Measurements from ENCODE around the gene SCNM1.
"Not testable (repeated sequence)": the region's sequence is repeated elsewhere in the genome, so short reads cannot be mapped to it uniquely, and the experiment has no call there.

Gene SCNM1

DNA sequence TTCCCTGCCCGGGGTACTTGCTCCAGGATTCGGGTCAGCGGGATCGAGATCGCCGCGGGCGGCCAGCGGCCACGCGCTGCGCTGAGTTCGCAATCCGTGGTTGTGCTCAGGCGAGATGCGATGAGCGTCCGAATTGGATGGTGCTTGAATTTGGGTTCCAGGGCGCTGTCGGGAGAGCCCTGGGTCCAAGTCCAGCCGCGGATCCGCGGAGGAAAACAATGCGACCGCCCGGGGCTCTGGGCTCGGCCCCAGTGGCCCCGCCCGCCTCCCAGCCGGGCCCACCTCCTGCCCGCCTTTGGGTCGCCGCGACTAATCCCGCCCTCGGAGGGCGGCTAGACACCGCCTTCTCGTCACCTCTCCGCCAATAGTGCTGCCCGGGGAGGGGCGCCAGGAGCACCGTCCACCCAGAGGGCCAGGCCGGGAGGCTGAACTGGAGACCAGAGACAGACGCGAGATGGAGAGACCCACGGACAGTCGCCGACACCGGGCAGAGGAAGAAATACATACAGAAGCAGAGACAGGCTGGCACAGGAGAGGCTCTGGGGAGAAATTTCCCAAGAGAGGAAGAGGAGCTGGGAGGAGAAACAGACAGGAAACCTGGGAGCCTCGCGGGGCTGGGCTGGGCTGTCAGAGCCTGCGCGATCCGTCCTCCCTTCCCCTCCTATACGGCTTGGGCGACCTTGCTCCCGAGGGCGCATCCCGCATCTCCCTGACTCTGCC, 19.4 kb upstream of the SCNM1 start, which contains the start of gene SEMA6C:
TSS of gene SEMA6C (minus strand) at position 220 of the 720 bp plus-strand sequence. CDS start 4,010 bp downstream, outside the sequence.
- in situ Hi-C loops (cut with MboI; ENCODE audit: low sequenced_read_pairs) = no loop called here

DNA sequence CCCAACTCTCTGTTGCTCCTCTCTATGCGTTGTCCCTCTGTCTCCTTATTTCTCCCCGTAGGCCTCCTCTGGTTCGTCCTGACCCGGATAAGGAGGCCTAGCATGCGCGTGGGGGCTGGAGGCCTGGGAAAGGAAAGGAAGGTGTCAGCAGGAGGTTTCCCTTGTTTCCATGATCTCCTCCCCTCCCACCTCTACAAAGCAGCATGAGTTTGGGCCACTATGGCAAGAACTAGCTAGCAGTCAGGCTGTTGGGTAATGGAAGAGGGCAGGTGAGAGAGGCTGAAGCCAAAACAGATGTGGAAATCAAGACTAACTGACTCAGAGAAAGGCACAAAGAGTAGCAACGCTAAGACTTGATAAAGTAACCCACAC, 18.8 kb upstream of the SCNM1 start:
- in situ Hi-C loops (cut with MboI; ENCODE audit: low sequenced_read_pairs) = no loop called here

DNA sequence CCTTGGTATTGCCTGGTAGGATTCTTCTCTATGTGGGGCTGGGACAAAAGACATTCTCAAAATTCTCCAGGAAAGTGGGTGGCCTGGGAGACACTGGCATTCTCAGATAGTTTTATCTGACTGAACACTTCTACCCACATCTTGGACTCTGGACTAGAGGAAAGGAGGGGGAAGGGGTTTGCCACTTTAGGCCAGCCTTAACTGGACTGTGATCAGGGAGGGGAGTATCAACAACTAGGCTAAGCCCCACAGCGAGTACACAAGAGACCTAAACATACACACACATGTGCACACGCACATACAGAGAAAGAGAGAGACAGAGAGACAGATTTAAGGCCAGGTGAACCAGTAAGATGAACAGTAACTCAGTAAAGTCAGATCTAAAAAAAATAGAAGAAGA, 18.3 kb upstream of the SCNM1 start:
- in situ Hi-C loops (cut with MboI; ENCODE audit: low sequenced_read_pairs) = no loop called here

DNA sequence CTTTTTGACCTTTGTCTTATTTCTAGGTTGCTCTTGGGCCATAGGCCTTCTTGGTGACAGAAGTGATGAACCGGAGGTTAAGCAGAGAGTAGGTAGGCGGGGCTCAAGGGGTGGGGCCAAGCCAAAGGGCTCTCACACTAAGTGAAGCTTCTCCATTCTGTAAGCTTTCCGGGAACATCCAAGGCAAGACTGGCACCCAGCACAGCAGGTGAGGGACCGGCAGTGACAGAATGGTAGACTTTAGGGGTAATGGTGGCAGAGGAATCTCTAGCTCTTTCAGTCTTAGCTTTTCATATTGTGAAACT, 9.5 kb upstream of the SCNM1 start, which contains the start of gene TNFAIP8L2:
TSS of gene TNFAIP8L2 (plus strand) at position 135 of the 305 bp plus-strand sequence. CDS start 2,049 bp downstream, outside the sequence.
- in situ Hi-C loops (cut with MboI; ENCODE audit: low sequenced_read_pairs) = no loop called here

GRCh38 chr1:151157067-151157531, 8.8 kb upstream of the SCNM1 start:
- in situ Hi-C loops (cut with MboI; ENCODE audit: low sequenced_read_pairs) = no loop called here

- in situ Hi-C loops (cut with MboI; ENCODE audit: low sequenced_read_pairs) = no loop called here
These were observed 7.6 kb upstream of the SCNM1 start for GRCh38 chr1:151158326-151158725.

GRCh38 chr1:151158751-151159251, 7.1 kb upstream of the SCNM1 start:
- in situ Hi-C loops (cut with MboI; ENCODE audit: low sequenced_read_pairs) = no loop called here

GRCh38 chr1:151159373-151159772, 6.6 kb upstream of the SCNM1 start:
- in situ Hi-C loops (cut with MboI; ENCODE audit: low sequenced_read_pairs) = no loop called here

DNA sequence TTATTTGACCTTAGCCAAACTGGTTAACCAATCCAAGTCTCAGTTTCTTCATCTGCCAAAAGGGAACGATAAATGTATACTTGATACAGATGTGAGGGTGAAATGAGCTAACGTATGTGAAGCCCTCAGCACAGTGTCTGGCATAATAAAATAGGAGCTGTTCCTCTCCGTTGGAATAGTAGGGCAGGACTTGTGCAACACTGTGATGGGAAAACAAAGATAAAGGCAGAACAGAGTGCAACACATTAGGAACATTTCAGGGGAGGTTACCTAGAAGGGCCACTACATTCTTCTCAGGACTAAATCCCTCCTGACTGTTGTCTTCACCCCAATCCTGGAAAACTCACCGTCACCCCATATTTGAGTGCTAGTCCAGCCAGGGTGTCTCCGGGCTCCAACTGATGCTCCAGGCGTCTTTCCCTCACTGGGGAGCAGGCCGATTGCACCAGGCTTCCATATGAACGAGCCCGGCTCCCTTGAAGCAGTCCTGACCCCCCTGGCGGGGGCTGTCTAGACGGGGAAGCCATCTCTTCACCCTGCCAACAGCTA, 1.1 kb upstream of the SCNM1 start:
- in situ Hi-C loops (cut with MboI; ENCODE audit: low sequenced_read_pairs) = no loop called here

DNA sequence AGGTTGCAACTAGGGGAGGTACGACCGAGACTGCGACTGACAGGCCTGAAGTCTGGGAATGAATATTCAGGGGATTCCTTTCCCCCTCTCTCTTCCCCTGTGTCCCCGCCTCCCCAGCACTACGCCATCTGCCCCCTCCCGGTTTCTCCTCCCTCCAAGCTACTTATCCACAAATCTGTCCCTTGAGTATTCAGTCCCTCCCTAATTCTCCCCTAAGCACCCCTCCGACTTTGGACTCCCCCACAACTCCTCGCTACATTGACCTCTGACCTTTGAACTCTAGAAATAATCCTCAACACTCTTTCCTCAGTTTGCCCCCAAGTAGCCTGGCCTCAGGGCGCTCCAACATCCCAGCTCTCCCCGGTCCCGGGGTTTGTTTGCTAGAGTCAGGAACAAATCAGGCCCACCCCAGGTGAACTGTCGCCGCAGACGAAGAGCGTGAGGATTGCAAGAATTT, 635 bp upstream of the SCNM1 start:
- in situ Hi-C loops (cut with MboI; ENCODE audit: low sequenced_read_pairs) = no loop called here

GRCh38 chr1:151166505-151166956, 587 bp downstream of the SCNM1 start:
- in situ Hi-C loops (cut with MboI; ENCODE audit: low sequenced_read_pairs) = no loop called here

DNA sequence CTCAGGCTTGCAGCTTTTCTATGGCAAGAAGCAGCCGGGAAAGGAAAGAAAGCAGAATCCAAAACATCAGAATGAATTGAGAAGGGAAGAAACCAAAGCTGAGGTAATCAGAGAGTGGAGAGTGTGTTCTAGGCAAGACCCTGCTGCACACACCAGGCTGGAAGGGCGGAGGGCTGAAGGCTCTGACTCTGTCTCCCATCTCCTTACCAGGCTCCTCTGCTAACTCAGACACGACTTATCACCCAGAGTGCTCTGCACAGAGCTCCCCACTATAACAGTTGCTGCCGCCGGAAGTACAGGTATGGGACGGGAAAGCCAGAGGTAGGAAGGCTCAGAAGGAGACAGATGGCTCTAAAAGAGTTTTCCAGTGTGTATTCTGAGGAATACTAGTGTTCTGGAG, 1.2 kb downstream of the SCNM1 start:
- in situ Hi-C loops (cut with MboI; ENCODE audit: low sequenced_read_pairs) = no loop called here

DNA sequence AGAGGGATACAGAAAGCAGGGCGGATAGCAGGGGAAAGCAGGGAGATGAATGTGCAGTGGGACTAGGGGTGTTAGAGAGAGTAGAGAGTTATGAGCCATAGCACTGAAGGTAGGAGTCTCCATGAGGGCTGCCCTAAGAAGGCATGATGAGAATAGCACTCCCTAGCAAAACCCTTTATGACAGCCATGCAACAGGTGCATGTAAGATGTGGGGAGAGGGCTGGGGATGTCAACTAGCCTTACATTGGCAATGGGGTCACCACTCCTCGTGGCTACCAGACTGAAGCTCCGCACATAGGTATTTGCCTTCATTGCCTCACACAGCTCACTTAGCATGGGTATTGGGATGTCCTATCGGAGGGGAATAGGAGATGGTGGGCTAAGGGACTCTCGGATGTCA, 5.2 kb downstream of the SCNM1 start:
- in situ Hi-C loops (cut with MboI; ENCODE audit: low sequenced_read_pairs) = no loop called here

DNA sequence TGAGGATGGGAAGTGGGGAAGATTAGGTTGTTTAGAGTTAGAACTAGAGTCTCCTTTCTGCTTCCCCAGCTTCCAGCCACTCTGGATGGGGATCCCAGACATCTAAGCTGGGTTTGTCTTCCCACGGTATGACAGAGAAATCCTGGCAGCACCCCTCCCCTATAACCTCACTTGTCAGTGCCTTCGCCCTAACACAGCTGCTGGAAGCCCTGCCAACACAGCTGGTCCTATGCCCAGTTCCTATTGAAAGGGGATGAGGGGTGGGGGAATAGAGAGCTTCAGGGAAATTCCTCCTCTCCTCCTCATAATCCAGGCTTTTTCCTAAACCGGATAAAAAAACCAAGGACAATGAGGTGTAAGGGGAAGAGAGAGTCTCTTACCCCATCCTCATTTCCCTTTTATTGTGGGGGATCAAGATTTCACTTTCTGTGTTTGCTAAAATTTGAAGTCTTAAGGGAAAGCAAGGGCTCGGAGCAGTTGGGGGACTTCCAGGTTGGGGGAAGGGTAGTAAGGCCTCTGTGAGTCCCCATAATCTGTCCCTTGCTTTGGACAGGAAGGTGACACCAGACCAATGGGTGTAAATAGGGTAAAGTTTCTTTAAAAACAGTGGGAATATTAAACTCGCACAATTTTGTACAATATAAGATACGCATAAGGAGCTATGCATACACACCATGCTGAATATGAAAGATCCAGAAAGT, 9.2 kb downstream of the SCNM1 start:
- in situ Hi-C loops (cut with MboI; ENCODE audit: low sequenced_read_pairs) = no loop called here

DNA sequence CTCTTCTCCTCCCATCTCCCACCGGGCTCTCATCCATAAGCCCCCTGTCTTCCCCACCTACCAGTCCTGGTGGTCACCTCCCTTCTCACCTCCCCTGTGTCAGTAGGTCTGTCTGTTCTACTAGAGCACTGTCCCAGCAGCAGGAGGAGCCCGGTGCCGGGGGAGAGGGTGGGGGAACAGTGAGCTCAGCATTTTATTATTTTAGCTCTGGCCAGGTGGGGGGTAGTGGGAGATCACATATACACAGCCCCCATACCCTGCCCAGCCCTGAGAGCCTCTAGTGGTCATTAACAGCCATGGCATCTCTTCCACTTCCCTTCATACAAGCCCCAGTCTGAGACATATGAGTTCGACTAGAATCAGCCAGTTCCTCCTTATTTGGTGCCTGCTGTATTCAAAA, 9.9 kb downstream of the SCNM1 start, which contains the start of gene TMOD4:
TSS of gene TMOD4 (minus strand) at position 119 of the 400 bp plus-strand sequence. CDS start 1,106 bp downstream, outside the sequence.
- in situ Hi-C loops (cut with MboI; ENCODE audit: low sequenced_read_pairs) = no loop called here

GRCh38 chr1:151176514-151177045, 10.6 kb downstream of the SCNM1 start:
- in situ Hi-C loops (cut with MboI; ENCODE audit: low sequenced_read_pairs) = no loop called here

DNA sequence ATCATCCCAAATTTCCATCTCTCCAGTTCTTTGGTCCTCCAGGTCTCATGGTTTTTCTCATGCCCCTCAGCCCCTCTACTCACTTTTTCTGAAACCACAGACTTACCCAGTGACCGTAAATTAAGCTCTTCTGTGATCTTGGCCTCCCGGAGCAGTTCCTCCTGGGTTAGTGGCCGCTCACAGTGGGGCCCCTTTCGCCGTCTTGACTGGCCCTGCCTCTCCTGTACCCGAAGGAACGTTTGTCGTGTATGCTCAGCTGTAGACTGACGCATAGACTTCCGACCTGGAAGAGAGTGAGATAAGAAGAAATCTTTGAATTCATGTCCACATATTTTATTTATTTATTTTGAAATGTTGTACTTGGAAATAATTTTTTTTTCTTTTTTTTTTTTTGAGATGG, 18.3 kb downstream of the SCNM1 start:
- in situ Hi-C loops (cut with MboI; ENCODE audit: low sequenced_read_pairs) = no loop called here

DNA sequence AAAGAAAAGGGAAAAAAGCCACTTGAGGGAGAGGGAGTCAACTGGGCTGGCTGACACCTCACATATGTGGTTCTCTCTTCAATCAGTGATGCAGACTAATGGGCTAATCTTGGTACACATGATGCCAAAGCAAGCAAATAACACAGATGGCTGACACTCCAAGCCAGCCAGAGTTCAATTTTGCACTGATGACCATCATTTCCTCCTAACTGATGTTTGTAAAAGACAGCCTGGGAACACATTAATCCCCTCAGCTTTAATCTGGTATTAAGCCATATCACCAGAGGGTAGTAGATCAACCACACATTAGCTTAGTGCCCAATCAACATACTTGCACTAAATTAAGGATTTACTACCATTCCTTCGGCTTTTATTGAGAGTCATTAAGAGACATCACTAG, 21.3 kb downstream of the SCNM1 start:
- in situ Hi-C loops (cut with MboI; ENCODE audit: low sequenced_read_pairs) = no loop called here

DNA sequence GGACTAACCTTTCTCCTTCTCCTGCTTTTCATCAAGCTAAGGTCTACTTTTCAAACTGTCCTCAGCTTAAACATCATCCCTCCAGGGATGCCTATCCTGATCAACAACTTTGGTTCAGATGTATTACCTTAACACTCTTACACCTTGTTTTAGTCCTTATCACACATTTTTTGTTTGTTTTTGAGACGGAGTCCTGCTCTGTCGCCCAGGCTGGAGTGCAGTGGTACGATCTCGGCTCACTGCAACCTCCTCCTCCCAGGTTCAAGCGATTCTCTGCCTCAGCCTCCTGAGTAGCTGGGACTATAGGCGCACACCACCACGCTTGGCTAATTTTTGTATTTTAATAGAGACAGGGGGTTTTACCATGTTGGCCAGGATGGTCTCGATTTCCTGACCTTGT, 22.7 kb downstream of the SCNM1 start:
- in situ Hi-C loops (cut with MboI; ENCODE audit: low sequenced_read_pairs) = not testable (repeated sequence)

DNA sequence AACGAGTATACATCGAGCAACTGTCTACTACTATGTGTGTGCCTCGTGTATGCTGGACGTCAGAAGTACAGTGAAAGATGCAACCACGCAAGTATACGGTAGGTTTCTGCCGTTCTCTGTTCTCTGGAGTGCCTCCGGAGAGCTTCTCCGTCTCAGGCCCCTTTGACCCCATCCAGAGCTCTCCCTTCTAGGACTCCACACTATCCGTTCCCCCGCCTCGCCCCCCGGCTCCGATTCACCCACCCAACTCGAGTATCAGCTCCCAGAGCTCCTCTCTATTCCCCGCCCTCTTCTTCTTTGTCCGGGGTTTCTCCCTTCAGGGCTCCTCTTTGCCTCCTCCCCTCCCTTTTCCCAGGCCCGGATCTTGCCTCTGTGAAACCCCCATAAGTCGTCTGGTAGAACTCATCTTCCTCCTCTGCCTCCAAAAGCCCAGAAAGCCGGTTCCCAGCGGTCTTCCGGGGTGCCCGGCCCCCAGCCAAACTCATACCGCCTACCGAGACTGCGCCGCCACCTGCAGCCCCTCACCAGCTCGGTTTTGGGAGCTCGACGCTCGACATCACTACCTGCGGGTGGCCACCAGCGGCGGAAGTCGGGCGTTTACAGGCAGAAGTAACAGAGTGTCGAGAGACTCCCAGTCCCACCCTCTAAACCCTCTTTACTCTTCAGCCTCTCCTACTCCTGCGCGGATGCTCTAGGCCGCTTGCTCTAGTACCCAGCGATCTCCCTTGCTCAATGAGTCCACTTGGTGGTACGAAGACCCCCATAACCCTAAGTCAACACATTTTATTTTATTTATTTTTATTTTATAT, 23.9 kb downstream of the SCNM1 start, which contains the start of gene VPS72:
TSS of gene VPS72 (minus strand) at position 561 of the 809 bp plus-strand sequence. CDS start at position 485, 76 bp downstream.
- in situ Hi-C loops (cut with MboI; ENCODE audit: low sequenced_read_pairs) = no loop called here

Data from HL-60/S4 treated with phorbol 12-myristate 13-acetate at 8.2 ng/mL for 4 days and 3 days (cell line).